Panc1 (cell line): ENCODE data around the gene DCHS2. TPM values are rescaled to one million over a fixed set of nuclear protein-coding genes. Genes with fewer than 3 reads are reported as not detected.

Experiments
- ATAC-seq: fragments of 200-7000 bp; cut with Tn5 transposase; 2 replicates; pipeline ENCODE4 v1.9.1; 2020; ENCODE audit warnings: mild to moderate bottlenecking, moderate library complexity
- BruUV-seq: library from RNA; stranded (reverse); fragments of 400-500 nt; replicated peaks from 2 replicates; lab custom pipeline; 2021; lab: Mats Ljungman, UMichigan
- CTCF ChIA-PET: fragments of 300-600 bp; sonication (Branson Sonifier 250); formaldehyde crosslinking; loops from one replicate; lab custom pipeline; 2022; ENCODE audit warnings: antibody characterized with exemption; lab: Charles Lee
- POLR2A ChIA-PET: fragments of 300-600 bp; sonication (Branson Sonifier 250); formaldehyde crosslinking; loops from one replicate; lab custom pipeline; 2022; ENCODE audit warnings: antibody characterized with exemption; lab: Charles Lee
- DNase-seq: peaks from one replicate; pipeline ENCODE4 v3.0.0-alpha.2; 2010; ENCODE audit warnings: low read depth, low spot score
- H3K27ac ChIP-seq: 2 replicates; pipeline ENCODE4 v1.5.1; 2011; ENCODE audit warnings: mild to moderate bottlenecking, low read length, inconsistent platforms
- H3K27me3 ChIP-seq: fragments of 200-500 bp; sonication (Bioruptor generic); 2 replicates; pipeline ENCODE4 v1.6.0; 2014; ENCODE audit warnings: low read length, inconsistent platforms; ENCODE audit not compliant: control insufficient read depth, insufficient read depth
- H3K36me3 ChIP-seq: fragments of 200-500 bp; sonication (Bioruptor generic); 2 replicates; pipeline ENCODE4 v1.5.1; 2014; ENCODE audit warnings: inconsistent platforms, mild to moderate bottlenecking, low read length, moderate library complexity; ENCODE audit not compliant: control insufficient read depth, insufficient read depth
- H3K4me1 ChIP-seq: 2 replicates; pipeline ENCODE4 v1.5.1; 2011; ENCODE audit warnings: inconsistent platforms, mild to moderate bottlenecking, low read length, moderate library complexity; ENCODE audit not compliant: control insufficient read depth, insufficient read depth
- H3K4me3 ChIP-seq, 2 experiments: 2 replicates each; pipeline ENCODE4 v1.5.1; 2011 to 2012; ENCODE audit warnings: low read depth in 2 of 2, low read length in 2 of 2, mild to moderate bottlenecking in 2 of 2, inconsistent platforms in 1 of 2, moderate library complexity in 1 of 2
- H3K9me3 ChIP-seq: fragments of 200-500 bp; sonication (Bioruptor generic); 2 replicates; pipeline ENCODE4 v1.5.1; 2014; ENCODE audit warnings: low read depth, mild to moderate bottlenecking, inconsistent platforms, low read length, moderate library complexity; ENCODE audit not compliant: control insufficient read depth, insufficient read depth
- POLR2AphosphoS5 ChIP-seq: IDR thresholded peaks from 2 replicates; pipeline ENCODE4 v1.6.1; 2012; ENCODE audit warnings: mild to moderate bottlenecking, low read depth, low read length, moderate library complexity
- SIN3A ChIP-seq: IDR thresholded peaks from 2 replicates; pipeline ENCODE4 v1.6.1; 2012; ENCODE audit warnings: low read depth, mild to moderate bottlenecking, low read length, moderate library complexity, borderline replicate concordance; ENCODE audit not compliant: insufficient read depth
- TCF7L2 ChIP-seq: IDR thresholded peaks from 2 replicates; pipeline ENCODE4 v1.6.1; 2011; ENCODE audit warnings: mild to moderate bottlenecking, low read depth, low read length, inconsistent platforms
- in situ Hi-C: cut with HindIII; loops from 2 replicates; pipeline ENCODE4 v1.10.0; 2016; ENCODE audit warnings: low sequenced_read_pairs, low pct_unique_long_range_greater_than_20kb
- intact Hi-C: fragments of 100-400 bp; cut with micrococcal nuclease; formaldehyde crosslinking; loops from one replicate; pipeline ENCODE4 v1.10.0; 2022; ENCODE audit not compliant: unreplicated experiment
- total RNA-seq: library from RNA; stranded (reverse); gene quantifications from one replicate; pipeline ENCODE4 v1.2.1, GENCODE V29; 2021; ENCODE audit not compliant: unreplicated experiment
- TF ChIP-seq, protein P1 (sequence below): fragments of 450-650 bp; IDR thresholded peaks from 2 replicates; pipeline ENCODE4 v1.5.1; 2017; ENCODE audit warnings: mild to moderate bottlenecking
- TF ChIP-seq, protein P2 (sequence below), 2 experiments: IDR thresholded peaks; 2 replicates each; pipeline ENCODE4 v1.6.1; 2011 to 2012; ENCODE audit warnings: low read depth in 2 of 2, control low read depth in 1 of 2, low read length in 1 of 2, mild to moderate bottlenecking in 1 of 2, moderate library complexity in 1 of 2; ENCODE audit not compliant: insufficient read depth in 1 of 2

Gene DCHS2
- total RNA-seq, 1 experiment from 2014 or later = not detected

DNA sequence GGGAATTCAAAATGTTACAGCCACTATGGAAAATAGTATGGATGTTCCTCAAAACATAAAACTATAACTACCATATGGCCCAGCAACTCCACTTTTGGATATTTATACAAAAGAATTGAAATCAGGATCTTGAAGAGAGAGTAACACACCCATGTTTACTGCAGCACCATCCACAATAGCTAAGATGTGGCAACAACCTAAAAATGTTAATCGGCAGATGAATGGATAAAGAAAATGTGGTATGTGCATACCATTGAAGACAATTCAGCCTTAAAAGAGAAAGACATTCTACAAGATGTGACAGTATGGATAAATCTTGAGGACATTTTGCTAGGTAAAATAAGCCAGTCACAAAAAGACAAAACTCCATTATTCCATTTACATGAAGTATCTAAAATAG lies 171.9 kb downstream of the DCHS2 start:
- H3K9me3 ChIP-seq = no peaks in the 10 kb centered on the region
- no peak for DNase-seq
- intact Hi-C loops (loop anchor here (10.0 kb wide), 1 partner anchor 185 kb away; no protein-coding TSS in a partner anchor), in situ Hi-C loops (no loop called here)
- POLR2A ChIA-PET = no interaction called here
- TF ChIP-seq POLR2AphosphoS5 (no peak), SIN3A (no peak), TCF7L2 (no peak)
- TF ChIP-seq, protein P1, sequence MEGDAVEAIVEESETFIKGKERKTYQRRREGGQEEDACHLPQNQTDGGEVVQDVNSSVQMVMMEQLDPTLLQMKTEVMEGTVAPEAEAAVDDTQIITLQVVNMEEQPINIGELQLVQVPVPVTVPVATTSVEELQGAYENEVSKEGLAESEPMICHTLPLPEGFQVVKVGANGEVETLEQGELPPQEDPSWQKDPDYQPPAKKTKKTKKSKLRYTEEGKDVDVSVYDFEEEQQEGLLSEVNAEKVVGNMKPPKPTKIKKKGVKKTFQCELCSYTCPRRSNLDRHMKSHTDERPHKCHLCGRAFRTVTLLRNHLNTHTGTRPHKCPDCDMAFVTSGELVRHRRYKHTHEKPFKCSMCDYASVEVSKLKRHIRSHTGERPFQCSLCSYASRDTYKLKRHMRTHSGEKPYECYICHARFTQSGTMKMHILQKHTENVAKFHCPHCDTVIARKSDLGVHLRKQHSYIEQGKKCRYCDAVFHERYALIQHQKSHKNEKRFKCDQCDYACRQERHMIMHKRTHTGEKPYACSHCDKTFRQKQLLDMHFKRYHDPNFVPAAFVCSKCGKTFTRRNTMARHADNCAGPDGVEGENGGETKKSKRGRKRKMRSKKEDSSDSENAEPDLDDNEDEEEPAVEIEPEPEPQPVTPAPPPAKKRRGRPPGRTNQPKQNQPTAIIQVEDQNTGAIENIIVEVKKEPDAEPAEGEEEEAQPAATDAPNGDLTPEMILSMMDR = no peak
- TF ChIP-seq, protein P2, sequence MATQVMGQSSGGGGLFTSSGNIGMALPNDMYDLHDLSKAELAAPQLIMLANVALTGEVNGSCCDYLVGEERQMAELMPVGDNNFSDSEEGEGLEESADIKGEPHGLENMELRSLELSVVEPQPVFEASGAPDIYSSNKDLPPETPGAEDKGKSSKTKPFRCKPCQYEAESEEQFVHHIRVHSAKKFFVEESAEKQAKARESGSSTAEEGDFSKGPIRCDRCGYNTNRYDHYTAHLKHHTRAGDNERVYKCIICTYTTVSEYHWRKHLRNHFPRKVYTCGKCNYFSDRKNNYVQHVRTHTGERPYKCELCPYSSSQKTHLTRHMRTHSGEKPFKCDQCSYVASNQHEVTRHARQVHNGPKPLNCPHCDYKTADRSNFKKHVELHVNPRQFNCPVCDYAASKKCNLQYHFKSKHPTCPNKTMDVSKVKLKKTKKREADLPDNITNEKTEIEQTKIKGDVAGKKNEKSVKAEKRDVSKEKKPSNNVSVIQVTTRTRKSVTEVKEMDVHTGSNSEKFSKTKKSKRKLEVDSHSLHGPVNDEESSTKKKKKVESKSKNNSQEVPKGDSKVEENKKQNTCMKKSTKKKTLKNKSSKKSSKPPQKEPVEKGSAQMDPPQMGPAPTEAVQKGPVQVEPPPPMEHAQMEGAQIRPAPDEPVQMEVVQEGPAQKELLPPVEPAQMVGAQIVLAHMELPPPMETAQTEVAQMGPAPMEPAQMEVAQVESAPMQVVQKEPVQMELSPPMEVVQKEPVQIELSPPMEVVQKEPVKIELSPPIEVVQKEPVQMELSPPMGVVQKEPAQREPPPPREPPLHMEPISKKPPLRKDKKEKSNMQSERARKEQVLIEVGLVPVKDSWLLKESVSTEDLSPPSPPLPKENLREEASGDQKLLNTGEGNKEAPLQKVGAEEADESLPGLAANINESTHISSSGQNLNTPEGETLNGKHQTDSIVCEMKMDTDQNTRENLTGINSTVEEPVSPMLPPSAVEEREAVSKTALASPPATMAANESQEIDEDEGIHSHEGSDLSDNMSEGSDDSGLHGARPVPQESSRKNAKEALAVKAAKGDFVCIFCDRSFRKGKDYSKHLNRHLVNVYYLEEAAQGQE (IDR thresholded peaks at IDR 0.05; ENCODE audit: insufficient read depth in 1 of 2, low read depth in 2 of 2, low read length in 1 of 2) = no peak
- H3K36me3 ChIP-seq = no peaks in the 10 kb centered on the region
- no TSS peak for BruUV-seq
- H3K27ac ChIP-seq = no peak overlapping the region
- H3K27me3 ChIP-seq = no peaks in the 10 kb centered on the region
- ATAC-seq = no peak
- H3K4me1 ChIP-seq = no peaks in the 10 kb centered on the region
- CTCF ChIA-PET = no interaction called here
- no peak overlapping the region for H3K4me3 ChIP-seq

DNA sequence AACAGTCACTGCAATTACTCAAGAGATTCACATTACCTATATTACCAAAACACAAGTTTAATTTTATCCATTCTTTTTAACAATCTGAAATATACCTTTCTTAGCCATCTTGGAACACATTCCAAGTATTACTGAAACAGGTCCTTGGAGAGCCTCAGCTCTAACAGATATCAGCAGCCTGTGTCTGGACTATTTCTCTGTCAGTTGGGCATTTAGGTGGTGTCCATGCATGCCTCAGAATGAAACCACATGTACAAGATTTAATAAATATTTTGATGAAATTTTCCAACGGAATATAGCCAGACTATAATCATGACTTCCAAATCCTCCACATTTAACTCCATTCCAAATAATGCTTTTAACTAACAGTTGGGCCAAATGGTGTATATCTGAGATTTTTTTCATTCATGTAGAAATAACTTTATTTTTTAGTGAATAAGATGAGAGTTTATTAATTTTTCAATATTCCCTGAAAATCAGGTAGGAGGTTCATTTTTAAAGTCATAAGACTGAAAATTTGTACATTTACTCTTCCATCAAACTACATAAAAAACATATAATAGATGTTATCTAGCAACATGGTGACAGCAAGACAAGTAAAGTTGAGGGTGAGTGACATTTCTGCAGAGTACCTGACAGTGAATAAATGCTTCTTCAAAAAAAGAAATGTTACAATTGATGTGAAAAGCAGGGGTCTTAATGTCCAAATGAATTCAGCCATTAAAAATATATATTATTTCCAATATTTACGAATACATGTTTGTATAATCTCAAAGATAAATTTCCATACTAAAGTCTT lies 174.2 kb downstream of the DCHS2 start:
- DNase-seq = no peak
- intact Hi-C loops = no loop called here

More for the DNA sequence above, 174.2 kb downstream of the DCHS2 start:
- no peak overlapping the region for H3K27ac ChIP-seq
- no peaks in the 10 kb centered on the region for H3K36me3 ChIP-seq
- no peak overlapping the region for H3K4me3 ChIP-seq
- ChIA-PET CTCF (no interaction called here), POLR2A (no interaction called here)
- no peak for TF ChIP-seq SIN3A
- TF ChIP-seq TCF7L2 = no peak
- TF ChIP-seq POLR2AphosphoS5 = no peak
- TF ChIP-seq, protein P1 = no peak
- TF ChIP-seq, protein P2 (IDR thresholded peaks at IDR 0.05; ENCODE audit: insufficient read depth in 1 of 2, low read depth in 2 of 2, low read length in 1 of 2) = no peak
- H3K9me3 ChIP-seq = no peaks in the 10 kb centered on the region
- H3K4me1 ChIP-seq = no peaks in the 10 kb centered on the region
- no peaks in the 10 kb centered on the region for H3K27me3 ChIP-seq
- in situ Hi-C loops = no loop called here
- BruUV-seq = no TSS peak
- no peak for ATAC-seq
